GM12878 (cell line): ENCODE results near the gene IGSF1. TPM values are rescaled to one million over a fixed set of nuclear protein-coding genes. Genes with fewer than 3 reads are reported as not detected.

Experiments
- ATAC-seq: fragments of 200-7000 bp; cut with Tn5 transposase; 3 replicates; pipeline ENCODE4 v1.9.1; 2020; ENCODE audit warnings: mild to moderate bottlenecking, moderate library complexity
- BruUV-seq: library from RNA; stranded (reverse); fragments of 400-500 nt; replicated peaks from 2 replicates; lab custom pipeline; 2021; lab: Mats Ljungman, UMichigan
- CTCF ChIA-PET: fragments of 300-600 bp; sonication (Branson Sonifier 250); formaldehyde crosslinking; extraction: SDS; loops from one replicate; lab custom pipeline; 2021; ENCODE audit warnings: inconsistent platforms; lab: Yijun Ruan, JAX
- POLR2A ChIA-PET: fragments of 350-600 bp; formaldehyde crosslinking; extraction: SDS; loops from one replicate; lab custom pipeline; 2021; ENCODE audit warnings: inconsistent platforms; lab: Charles Lee
- RAD21 ChIA-PET: fragments of 300-600 bp; sonication (Branson Sonifier 250); formaldehyde crosslinking; loops from one replicate; lab custom pipeline; 2023; ENCODE audit warnings: antibody characterized with exemption; ENCODE audit not compliant: unreplicated experiment; lab: Charles Lee
- SMC1A ChIA-PET: fragments of 300-600 bp; sonication (Branson Sonifier 250); formaldehyde crosslinking; loops from one replicate; lab custom pipeline; 2023; ENCODE audit not compliant: unreplicated experiment, uncharacterized antibody; lab: Charles Lee
- DNase-seq: peaks from one replicate; pipeline ENCODE4 v3.0.0-alpha.2; 2011; ENCODE audit warnings: low read depth, low spot score
- FAIRE-seq: peaks from 3 replicates; lab custom pipeline; 2011; peaks lifted over from hg19 to GRCh38; lab: Jason Lieb, UNC
- H2AFZ ChIP-seq: 2 replicates; pipeline ENCODE4 v1.6.0; 2011; ENCODE audit warnings: low read depth, low read length, control low read depth; ENCODE audit not compliant: control insufficient read depth
- H3K27ac ChIP-seq: 2 replicates; pipeline ENCODE4 v1.5.1; 2011; ENCODE audit warnings: control low read depth; ENCODE audit not compliant: control insufficient read depth, insufficient read depth
- H3K27me3 ChIP-seq, 2 experiments: replicated peaks in 1 of 2; 2 replicates each; pipeline versions ENCODE4 v1.6.0 to v1.6.1; 2011; ENCODE audit warnings: low read length in 1 of 2; ENCODE audit not compliant: control insufficient read depth in 2 of 2, insufficient read depth in 2 of 2
- H3K36me3 ChIP-seq, 2 experiments: 2 replicates each; pipeline ENCODE4 v1.5.1; 2011; ENCODE audit warnings: low read length in 1 of 2; ENCODE audit not compliant: control insufficient read depth in 2 of 2, insufficient read depth in 2 of 2
- H3K4me1 ChIP-seq: 2 replicates; pipeline ENCODE4 v1.6.1; 2011; ENCODE audit warnings: mild to moderate bottlenecking, low read length, moderate library complexity, mixed read lengths; ENCODE audit not compliant: control insufficient read depth, insufficient read depth
- H3K4me2 ChIP-seq: 2 replicates; pipeline ENCODE4 v1.6.0; 2011; ENCODE audit warnings: control low read depth; ENCODE audit not compliant: control insufficient read depth, insufficient read depth
- H3K4me3 ChIP-seq: fragments of 200-600 bp; sonication (generic); 2 replicates; pipeline ENCODE4 v1.5.1; 2016
- H3K79me2 ChIP-seq: 2 replicates; pipeline ENCODE4 v1.6.0; 2011; ENCODE audit warnings: low read length; ENCODE audit not compliant: control insufficient read depth, insufficient read depth
- H3K9ac ChIP-seq: 2 replicates; pipeline ENCODE4 v1.8.0; 2011; ENCODE audit warnings: low read length, control low read depth, mixed read lengths; ENCODE audit not compliant: control insufficient read depth, insufficient read depth
- H3K9me3 ChIP-seq: replicated peaks from 3 replicates; pipeline ENCODE4 v1.5.1; 2011; ENCODE audit warnings: mild to moderate bottlenecking, low read length; ENCODE audit not compliant: control insufficient read depth, insufficient read depth
- H4K20me1 ChIP-seq: 2 replicates; pipeline ENCODE4 v1.6.0; 2011; ENCODE audit not compliant: control insufficient read depth, insufficient read depth
- CHD1 ChIP-seq: IDR thresholded peaks from 2 replicates; pipeline ENCODE4 v1.6.1; 2012; ENCODE audit warnings: low read depth, low read length, improper control_type of control experiment
- CHD4 ChIP-seq: fragments of 200-600 bp; sonication (generic); IDR thresholded peaks from 2 replicates; pipeline ENCODE4 v1.6.1; 2016; ENCODE audit warnings: mild to moderate bottlenecking
- CUX1 ChIP-seq: IDR thresholded peaks from 2 replicates; pipeline ENCODE4 v1.6.1; 2012; ENCODE audit warnings: improper control_type of control experiment, low read depth, low read length; ENCODE audit not compliant: insufficient replicate concordance
- FOXK2 ChIP-seq: fragments of 450-650 bp; IDR thresholded peaks from 2 replicates; pipeline ENCODE4 v1.6.1; 2017; ENCODE audit warnings: mild to moderate bottlenecking, moderate library complexity
- JUND ChIP-seq: IDR thresholded peaks from 2 replicates; pipeline ENCODE4 v1.6.1; 2012; ENCODE audit warnings: low read depth, mild to moderate bottlenecking, low read length, improper control_type of control experiment, moderate library complexity
- NKRF ChIP-seq: fragments of 450-650 bp; conservative IDR thresholded peaks from 2 replicates; pipeline ENCODE4 v1.6.1; 2017; ENCODE audit warnings: mild to moderate bottlenecking, moderate library complexity
- NR2C2 ChIP-seq: IDR thresholded peaks from 2 replicates; pipeline ENCODE4 v1.6.1; 2011; ENCODE audit warnings: borderline replicate concordance, low read depth; ENCODE audit not compliant: control insufficient read depth, insufficient read length
- STAT1 ChIP-seq: fragments of 450-650 bp; conservative IDR thresholded peaks from 2 replicates; pipeline ENCODE4 v1.6.1; 2014; ENCODE audit warnings: antibody characterized with exemption, mild to moderate bottlenecking
- WRNIP1 ChIP-seq: IDR thresholded peaks from 2 replicates; pipeline ENCODE4 v1.6.1; 2011; ENCODE audit warnings: low read depth, low read length, improper control_type of control experiment, borderline replicate concordance
- WGBS: methylation state at CpG from one replicate; pipeline ENCODE4 v1.1.6; 2016; ENCODE audit warnings: low lambda C conversion rate; ENCODE audit not compliant: insufficient replicate concordance, insufficient coverage; ENCODE audit errors: missing lambda C conversion rate; 5-methylcytosine and 5-hydroxymethylcytosine counted together
- in situ Hi-C: fragments of 300-500 bp; cut with MboI; formaldehyde crosslinking; loops from 9 replicates; pipeline ENCODE4 v1.14.3; 2018; ENCODE audit warnings: mixed read lengths
- intact Hi-C: fragments of 100-400 bp; cut with micrococcal nuclease; formaldehyde crosslinking; loops from one replicate; pipeline ENCODE4 v1.14.2; 2022; ENCODE audit not compliant: unreplicated experiment
- polyA plus RNA-seq, 11 experiments: library from polyadenylated mRNA; depleted of rRNA in 4 of 11; unstranded in 6 of 11; stranded (reverse) in 5 of 11; fragments of >200 nt; fragmentation: Nextera tagmentation in 4 of 11; fragmentation: Illumina TruSeq in 1 of 11; extraction: Ambion mirVana in 4 of 11; extraction: Trizol in 1 of 11; gene quantifications; 1 replicate in 1 of 11; 2 replicates in 10 of 11; pipeline versions ENCODE4 v1.2.1 to v1.2.3, GENCODE V29; 2011 to 2016; ENCODE audit warnings: inconsistent platforms in 2 of 11, missing spikeins in 2 of 11, low read depth in 1 of 11
- total RNA-seq, 4 experiments: library from RNA; depleted of rRNA in 3 of 4; stranded (reverse); fragments of >200 nt in 3 of 4; fragmentation: Illumina TruSeq in 1 of 4; extraction: Trizol in 1 of 4; gene quantifications; 2 replicates each; pipeline versions ENCODE4 v1.2.1 to v1.2.3, GENCODE V29; 2013 to 2021
- TF ChIP-seq, protein P1 (sequence below): fragments of 150-350 bp; IDR thresholded peaks from 2 replicates; pipeline ENCODE4 v1.6.1; 2016; ENCODE audit warnings: low read depth, low read length
- TF ChIP-seq, protein P2 (sequence below): IDR thresholded peaks from 2 replicates; pipeline ENCODE4 v1.6.1; 2011; ENCODE audit warnings: mild to moderate bottlenecking, low read depth, low read length, moderate library complexity; ENCODE audit not compliant: insufficient replicate concordance

The IGSF1 gene
- total and polyA plus RNA-seq, 10 of the 15 experiments (the other 5 are each of a cell fraction or from before 2014, with no cell fraction given): 0.04 to 0.08 TPM; not detected in 8

- TF ChIP-seq, protein P1, sequence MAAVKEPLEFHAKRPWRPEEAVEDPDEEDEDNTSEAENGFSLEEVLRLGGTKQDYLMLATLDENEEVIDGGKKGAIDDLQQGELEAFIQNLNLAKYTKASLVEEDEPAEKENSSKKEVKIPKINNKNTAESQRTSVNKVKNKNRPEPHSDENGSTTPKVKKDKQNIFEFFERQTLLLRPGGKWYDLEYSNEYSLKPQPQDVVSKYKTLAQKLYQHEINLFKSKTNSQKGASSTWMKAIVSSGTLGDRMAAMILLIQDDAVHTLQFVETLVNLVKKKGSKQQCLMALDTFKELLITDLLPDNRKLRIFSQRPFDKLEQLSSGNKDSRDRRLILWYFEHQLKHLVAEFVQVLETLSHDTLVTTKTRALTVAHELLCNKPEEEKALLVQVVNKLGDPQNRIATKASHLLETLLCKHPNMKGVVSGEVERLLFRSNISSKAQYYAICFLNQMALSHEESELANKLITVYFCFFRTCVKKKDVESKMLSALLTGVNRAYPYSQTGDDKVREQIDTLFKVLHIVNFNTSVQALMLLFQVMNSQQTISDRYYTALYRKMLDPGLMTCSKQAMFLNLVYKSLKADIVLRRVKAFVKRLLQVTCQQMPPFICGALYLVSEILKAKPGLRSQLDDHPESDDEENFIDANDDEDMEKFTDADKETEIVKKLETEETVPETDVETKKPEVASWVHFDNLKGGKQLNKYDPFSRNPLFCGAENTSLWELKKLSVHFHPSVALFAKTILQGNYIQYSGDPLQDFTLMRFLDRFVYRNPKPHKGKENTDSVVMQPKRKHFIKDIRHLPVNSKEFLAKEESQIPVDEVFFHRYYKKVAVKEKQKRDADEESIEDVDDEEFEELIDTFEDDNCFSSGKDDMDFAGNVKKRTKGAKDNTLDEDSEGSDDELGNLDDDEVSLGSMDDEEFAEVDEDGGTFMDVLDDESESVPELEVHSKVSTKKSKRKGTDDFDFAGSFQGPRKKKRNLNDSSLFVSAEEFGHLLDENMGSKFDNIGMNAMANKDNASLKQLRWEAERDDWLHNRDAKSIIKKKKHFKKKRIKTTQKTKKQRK: no peak
- no peak for TF ChIP-seq NR2C2
- TF ChIP-seq NKRF: no peak
- TF ChIP-seq JUND: no peak
- no peak for TF ChIP-seq CHD4
These were observed 16.1 kb downstream of the IGSF1 start (continued) for GRCh38 chrX:131273011-131273410.

- ChIA-PET SMC1A (no interaction called here), RAD21 (no interaction called here), POLR2A (no interaction called here), CTCF (interaction anchor here (0.7 to 1.1 kb wide), 2 partner anchors 9 to 48 kb away, joined by 3 read pairs; no protein-coding TSS in a partner anchor)
- no peak for ATAC-seq
- no TSS peak for BruUV-seq
- FAIRE-seq: no peak
- H3K4me2 ChIP-seq: no peak overlapping the region
- H3K27me3 ChIP-seq: no peaks in the 10 kb centered on the region
- no peak overlapping the region for H3K9ac ChIP-seq
- H4K20me1 ChIP-seq: no peaks in the 10 kb centered on the region
- no peak for DNase-seq
- in situ Hi-C loops: no loop called here
- intact Hi-C loops: no loop called here
- H3K27ac ChIP-seq: no peak overlapping the region
- H2AFZ ChIP-seq: no peak overlapping the region
- H3K4me3 ChIP-seq: no peak overlapping the region
- H3K4me1 ChIP-seq: no peaks in the 10 kb centered on the region
- WGBS: 11% methylated on average over 3 of the region's 3 CpGs
- no peaks in the 10 kb centered on the region for H3K9me3 ChIP-seq
- no peaks in the 10 kb centered on the region for H3K79me2 ChIP-seq
- no peaks in the 10 kb centered on the region for H3K36me3 ChIP-seq
- TF ChIP-seq FOXK2: no peak
- TF ChIP-seq STAT1: no peak
- no peak for TF ChIP-seq CUX1
- TF ChIP-seq CHD1: no peak
- TF ChIP-seq, protein P2, sequence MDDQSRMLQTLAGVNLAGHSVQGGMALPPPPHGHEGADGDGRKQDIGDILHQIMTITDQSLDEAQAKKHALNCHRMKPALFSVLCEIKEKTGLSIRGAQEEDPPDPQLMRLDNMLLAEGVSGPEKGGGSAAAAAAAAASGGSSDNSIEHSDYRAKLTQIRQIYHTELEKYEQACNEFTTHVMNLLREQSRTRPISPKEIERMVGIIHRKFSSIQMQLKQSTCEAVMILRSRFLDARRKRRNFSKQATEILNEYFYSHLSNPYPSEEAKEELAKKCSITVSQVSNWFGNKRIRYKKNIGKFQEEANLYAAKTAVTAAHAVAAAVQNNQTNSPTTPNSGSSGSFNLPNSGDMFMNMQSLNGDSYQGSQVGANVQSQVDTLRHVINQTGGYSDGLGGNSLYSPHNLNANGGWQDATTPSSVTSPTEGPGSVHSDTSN: no peak
- no peak for TF ChIP-seq WRNIP1
These were observed 17.3 kb downstream of the IGSF1 start for GRCh38 chrX:131271826-131272225.
